HCT116 (cell line): ENCODE measurements around the gene GUCA2A. TPM values are rescaled to one million over a fixed set of nuclear protein-coding genes. Genes with fewer than 3 reads are reported as not detected.

Experiments used
- ATAC-seq: fragments of 200-7000 bp; cut with Tn5 transposase; 2 replicates; pipeline ENCODE4 v1.9.1; 2020; ENCODE audit warnings: mild to moderate bottlenecking, moderate library complexity
- BruUV-seq: library from RNA; stranded (reverse); fragments of 400-500 nt; replicated peaks from 2 replicates; lab custom pipeline; 2021; lab: Mats Ljungman, UMichigan
- CTCF ChIA-PET: fragments of 300-600 bp; sonication (Branson Sonifier 250); formaldehyde crosslinking; loops from one replicate; lab custom pipeline; 2021; ENCODE audit warnings: antibody characterized with exemption; lab: Charles Lee
- POLR2A ChIA-PET: fragments of 300-600, 350-600 bp; sonication (Branson Sonifier 250); formaldehyde crosslinking; loops from one replicate; lab custom pipeline; 2021; ENCODE audit warnings: antibody characterized with exemption; lab: Charles Lee
- RAD21 ChIA-PET, 2 experiments: fragments of 300-600 bp; sonication (Branson Sonifier 250); formaldehyde crosslinking; loops; one replicate each; lab custom pipeline; 2023; ENCODE audit warnings: low total read pairs in 2 of 2; ENCODE audit not compliant: uncharacterized antibody in 2 of 2, unreplicated experiment in 2 of 2, low non-redundant PET in 1 of 2; lab: Charles Lee
- DNase-seq: peaks from one replicate; pipeline ENCODE4 v3.0.0-alpha.2; 2010; ENCODE audit warnings: low read depth, low spot score
- H2AFZ ChIP-seq: fragments of 200-600 bp; shearing (Covaris generic), sonication (generic); 2 replicates; pipeline ENCODE4 v1.6.1; 2017; ENCODE audit warnings: low read depth, mixed run types, mixed read lengths, antibody characterized with exemption, low read length; ENCODE audit not compliant: poor library complexity, severe bottlenecking
- H3K27ac ChIP-seq: 2 replicates; pipeline ENCODE4 v1.5.1; 2012; ENCODE audit warnings: low read depth, low read length
- H3K27me3 ChIP-seq: fragments of 200-600 bp; sonication (generic); 2 replicates; pipeline ENCODE4 v1.6.1; 2016; ENCODE audit warnings: mixed run types, low read length, mixed read lengths; ENCODE audit not compliant: insufficient read depth
- H3K36me3 ChIP-seq, 2 experiments: fragments of 200-500 bp in 1 of 2; fragments of 200-600 bp in 1 of 2; sonication (Bioruptor generic) in 1 of 2; sonication (generic) in 1 of 2; 2 replicates each; pipeline versions ENCODE4 v1.5.1 to v1.6.1; 2014 to 2016; ENCODE audit warnings: low read length in 2 of 2, inconsistent platforms in 1 of 2, mixed read lengths in 1 of 2, mixed run types in 1 of 2; ENCODE audit not compliant: insufficient read depth in 2 of 2, control insufficient read depth in 1 of 2
- H3K4me1 ChIP-seq, 2 experiments: fragments of 200-600 bp in 1 of 2; sonication (generic) in 1 of 2; 2 replicates each; pipeline versions ENCODE4 v1.5.1 to v1.6.1; 2012 to 2017; ENCODE audit warnings: low read length in 2 of 2, inconsistent platforms in 1 of 2, mild to moderate bottlenecking in 1 of 2, mixed read lengths in 1 of 2, mixed run types in 1 of 2, moderate library complexity in 1 of 2; ENCODE audit not compliant: insufficient read depth in 2 of 2, control insufficient read depth in 1 of 2
- H3K4me2 ChIP-seq: fragments of 200-600 bp; sonication (generic); 2 replicates; pipeline ENCODE4 v1.6.1; 2017; ENCODE audit warnings: mixed run types, low read length, mixed read lengths
- H3K4me3 ChIP-seq, 2 experiments: fragments of 200-600 bp in 1 of 2; sonication (generic) in 1 of 2; replicated peaks in 1 of 2; 2 replicates each; pipeline ENCODE4 v1.5.1; 2011 to 2016; ENCODE audit warnings: low read length in 2 of 2, control low read depth in 1 of 2, low read depth in 1 of 2, mild to moderate bottlenecking in 1 of 2, mixed read lengths in 1 of 2, mixed run types in 1 of 2
- H3K79me2 ChIP-seq: fragments of 200-600 bp; sonication (generic); 2 replicates; pipeline ENCODE4 v1.6.1; 2017; ENCODE audit warnings: mild to moderate bottlenecking, mixed run types, low read length, moderate library complexity, mixed read lengths; ENCODE audit not compliant: insufficient read depth
- H3K9ac ChIP-seq: fragments of 200-600 bp; sonication (generic); 2 replicates; pipeline ENCODE4 v1.6.1; 2016; ENCODE audit warnings: low read length, mixed read lengths
- H3K9me2 ChIP-seq: fragments of 200-600 bp; sonication (generic), shearing (Covaris generic); 2 replicates; pipeline ENCODE4 v1.6.1; 2017; ENCODE audit warnings: mixed run types, mild to moderate bottlenecking, moderate library complexity; ENCODE audit not compliant: insufficient read depth
- H3K9me3 ChIP-seq, 2 experiments: fragments of 200-500 bp in 1 of 2; fragments of 200-600 bp in 1 of 2; sonication (Bioruptor generic) in 1 of 2; sonication (generic) in 1 of 2; 2 replicates each; pipeline ENCODE4 v1.6.1; 2014 to 2017; ENCODE audit warnings: low read length in 2 of 2, mixed read lengths in 2 of 2, inconsistent platforms in 1 of 2, low read depth in 1 of 2, mild to moderate bottlenecking in 1 of 2, mixed run types in 1 of 2, moderate library complexity in 1 of 2; ENCODE audit not compliant: control insufficient read depth in 1 of 2, insufficient read depth in 1 of 2
- H4K20me1 ChIP-seq: fragments of 200-600 bp; sonication (generic), shearing (Covaris generic); 2 replicates; pipeline ENCODE4 v1.6.1; 2017; ENCODE audit warnings: mixed run types, mild to moderate bottlenecking, moderate library complexity; ENCODE audit not compliant: insufficient read depth
- EGR1 ChIP-seq: IDR thresholded peaks from 2 replicates; pipeline ENCODE4 v1.6.1; 2012; ENCODE audit warnings: low read depth
- JUND ChIP-seq: IDR thresholded peaks from 2 replicates; pipeline ENCODE4 v1.6.1; 2012
- TCF7L2 ChIP-seq: IDR thresholded peaks from 2 replicates; pipeline ENCODE4 v1.7.0; 2011; ENCODE audit warnings: borderline replicate concordance, inconsistent platforms; ENCODE audit not compliant: insufficient read depth, insufficient read length; ENCODE audit errors: extremely low read depth
- intact Hi-C: fragments of 100-400 bp; cut with micrococcal nuclease; formaldehyde crosslinking; loops from 2 replicates; pipeline ENCODE4 v1.10.0; 2022
- total RNA-seq: library from RNA; stranded (reverse); gene quantifications from one replicate; pipeline ENCODE4 v1.2.1, GENCODE V29; 2021; ENCODE audit not compliant: unreplicated experiment
- TF ChIP-seq, protein P1 (sequence below): IDR thresholded peaks from 2 replicates; pipeline ENCODE4 v1.6.1; 2012; ENCODE audit warnings: low read depth

The GUCA2A gene
- total RNA-seq, 1 experiment from 2014 or later: not detected

DNA sequence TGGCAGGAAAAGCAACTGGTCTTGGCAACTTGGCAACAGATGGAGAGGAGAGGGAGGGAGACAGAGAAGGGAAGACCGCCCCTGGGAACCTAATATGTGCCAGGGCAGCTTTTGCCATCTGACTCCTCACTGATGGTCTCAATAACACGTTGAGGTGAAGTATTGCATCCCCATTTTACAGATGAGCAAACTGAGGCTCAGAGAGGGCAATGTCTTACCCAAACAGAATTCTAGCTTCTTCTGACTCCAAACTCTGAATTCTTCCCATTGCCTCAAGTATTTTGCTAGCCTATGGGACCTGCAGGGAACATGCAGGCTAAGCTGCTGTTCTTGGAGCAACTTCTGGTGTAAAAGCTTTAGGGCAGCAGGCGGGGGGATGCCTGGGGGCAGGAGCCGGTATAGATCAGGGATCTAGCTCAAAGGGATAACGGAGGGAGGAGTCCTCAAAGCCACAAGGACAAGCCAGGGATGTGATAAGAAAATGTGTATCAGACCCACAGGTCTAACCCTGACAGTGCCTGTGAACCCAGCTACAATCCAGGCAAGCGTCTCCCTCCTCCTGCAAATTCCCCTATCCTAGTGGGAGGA lies 7.2 kb upstream of the GUCA2A start:
- ATAC-seq (no peak), DNase-seq (no peak)
- intact Hi-C loops: loop anchor here (10.0 kb wide), 2 partner anchors 563 to 907 kb away; no protein-coding TSS in a partner anchor
- H3K79me2 ChIP-seq: no peaks in the 10 kb centered on the region
- no peak overlapping the region for H3K9ac ChIP-seq
- no peak overlapping the region for H3K4me2 ChIP-seq
- POLR2A ChIA-PET: no interaction called here
- H3K4me1 ChIP-seq: peaks cover 4 to 25% of the 10 kb centered on the region in 2 experiments
- H2AFZ ChIP-seq: no peak overlapping the region
- CTCF ChIA-PET: interaction anchor here (1.1 to 1.2 kb wide), 2 partner anchors 9 to 14 kb away, joined by 3 read pairs; no protein-coding TSS in a partner anchor
- H4K20me1 ChIP-seq: no peaks in the 10 kb centered on the region
- RAD21 ChIA-PET: no interaction called here
- no peaks in the 10 kb centered on the region for H3K9me2 ChIP-seq
- no peak for TF ChIP-seq EGR1
- no peak for TF ChIP-seq JUND
- TF ChIP-seq TCF7L2: no peak
- TF ChIP-seq, protein P1, sequence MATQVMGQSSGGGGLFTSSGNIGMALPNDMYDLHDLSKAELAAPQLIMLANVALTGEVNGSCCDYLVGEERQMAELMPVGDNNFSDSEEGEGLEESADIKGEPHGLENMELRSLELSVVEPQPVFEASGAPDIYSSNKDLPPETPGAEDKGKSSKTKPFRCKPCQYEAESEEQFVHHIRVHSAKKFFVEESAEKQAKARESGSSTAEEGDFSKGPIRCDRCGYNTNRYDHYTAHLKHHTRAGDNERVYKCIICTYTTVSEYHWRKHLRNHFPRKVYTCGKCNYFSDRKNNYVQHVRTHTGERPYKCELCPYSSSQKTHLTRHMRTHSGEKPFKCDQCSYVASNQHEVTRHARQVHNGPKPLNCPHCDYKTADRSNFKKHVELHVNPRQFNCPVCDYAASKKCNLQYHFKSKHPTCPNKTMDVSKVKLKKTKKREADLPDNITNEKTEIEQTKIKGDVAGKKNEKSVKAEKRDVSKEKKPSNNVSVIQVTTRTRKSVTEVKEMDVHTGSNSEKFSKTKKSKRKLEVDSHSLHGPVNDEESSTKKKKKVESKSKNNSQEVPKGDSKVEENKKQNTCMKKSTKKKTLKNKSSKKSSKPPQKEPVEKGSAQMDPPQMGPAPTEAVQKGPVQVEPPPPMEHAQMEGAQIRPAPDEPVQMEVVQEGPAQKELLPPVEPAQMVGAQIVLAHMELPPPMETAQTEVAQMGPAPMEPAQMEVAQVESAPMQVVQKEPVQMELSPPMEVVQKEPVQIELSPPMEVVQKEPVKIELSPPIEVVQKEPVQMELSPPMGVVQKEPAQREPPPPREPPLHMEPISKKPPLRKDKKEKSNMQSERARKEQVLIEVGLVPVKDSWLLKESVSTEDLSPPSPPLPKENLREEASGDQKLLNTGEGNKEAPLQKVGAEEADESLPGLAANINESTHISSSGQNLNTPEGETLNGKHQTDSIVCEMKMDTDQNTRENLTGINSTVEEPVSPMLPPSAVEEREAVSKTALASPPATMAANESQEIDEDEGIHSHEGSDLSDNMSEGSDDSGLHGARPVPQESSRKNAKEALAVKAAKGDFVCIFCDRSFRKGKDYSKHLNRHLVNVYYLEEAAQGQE: no peak
- no peak overlapping the region for H3K27ac ChIP-seq
- no peaks in the 10 kb centered on the region for H3K36me3 ChIP-seq
- H3K9me3 ChIP-seq: no peaks in the 10 kb centered on the region
- H3K27me3 ChIP-seq: no peaks in the 10 kb centered on the region
- BruUV-seq: no TSS peak
- no peak overlapping the region for H3K4me3 ChIP-seq
